ENCODE measurements around the gene GPR55.

DNA sequence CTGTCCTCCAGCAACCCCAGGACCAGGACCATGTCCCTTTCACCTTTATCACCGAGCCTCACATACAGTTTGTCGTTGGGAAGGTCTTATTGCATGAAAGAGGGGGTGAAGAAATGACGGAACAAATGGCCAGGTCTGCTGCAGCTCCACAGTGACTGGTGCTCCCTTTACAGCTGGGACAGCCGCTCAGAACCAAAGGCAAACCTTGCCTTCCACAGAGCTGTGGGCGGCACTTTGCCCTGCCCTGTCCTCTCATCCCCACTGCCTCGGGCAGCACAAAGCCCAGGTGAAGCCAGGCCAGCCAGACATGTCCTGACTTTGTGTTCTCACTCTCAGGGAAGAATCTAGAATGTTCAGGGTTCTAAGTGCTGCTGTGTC, 961 bp downstream of the GPR55 start:
- no peak for TF ChIP-seq EZH2 (optimal IDR thresholded peaks at IDR 0.05; ENCODE audit: low read depth, low read length)
- TF ChIP-seq, protein P1, sequence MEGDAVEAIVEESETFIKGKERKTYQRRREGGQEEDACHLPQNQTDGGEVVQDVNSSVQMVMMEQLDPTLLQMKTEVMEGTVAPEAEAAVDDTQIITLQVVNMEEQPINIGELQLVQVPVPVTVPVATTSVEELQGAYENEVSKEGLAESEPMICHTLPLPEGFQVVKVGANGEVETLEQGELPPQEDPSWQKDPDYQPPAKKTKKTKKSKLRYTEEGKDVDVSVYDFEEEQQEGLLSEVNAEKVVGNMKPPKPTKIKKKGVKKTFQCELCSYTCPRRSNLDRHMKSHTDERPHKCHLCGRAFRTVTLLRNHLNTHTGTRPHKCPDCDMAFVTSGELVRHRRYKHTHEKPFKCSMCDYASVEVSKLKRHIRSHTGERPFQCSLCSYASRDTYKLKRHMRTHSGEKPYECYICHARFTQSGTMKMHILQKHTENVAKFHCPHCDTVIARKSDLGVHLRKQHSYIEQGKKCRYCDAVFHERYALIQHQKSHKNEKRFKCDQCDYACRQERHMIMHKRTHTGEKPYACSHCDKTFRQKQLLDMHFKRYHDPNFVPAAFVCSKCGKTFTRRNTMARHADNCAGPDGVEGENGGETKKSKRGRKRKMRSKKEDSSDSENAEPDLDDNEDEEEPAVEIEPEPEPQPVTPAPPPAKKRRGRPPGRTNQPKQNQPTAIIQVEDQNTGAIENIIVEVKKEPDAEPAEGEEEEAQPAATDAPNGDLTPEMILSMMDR (IDR thresholded peaks at IDR 0.05; ENCODE audit: low read length) = no peak
